Sigmoid colon (tissue), 4 donors: Measurements from ENCODE around the gene PIK3C2G.

Experiments used
- EP300 ChIP-seq, 4 donors: sonication (generic); formaldehyde crosslinking; IDR thresholded peaks; one replicate each; pipeline ENCODE4 v1.6.1; 2017; ENCODE audit warnings: antibody characterized with exemption in 4 of 4
- POLR2A ChIP-seq, 2 donors: fragments of 450-650 bp; IDR thresholded peaks; one replicate each; pipeline ENCODE4 v1.6.1; 2016; ENCODE audit warnings: antibody characterized with exemption in 2 of 2, mild to moderate bottlenecking in 2 of 2, moderate library complexity in 2 of 2
- POLR2AphosphoS5 ChIP-seq, 4 donors: sonication (generic); formaldehyde crosslinking; IDR thresholded peaks; one replicate each; pipeline ENCODE4 v1.6.1; 2017; ENCODE audit warnings: antibody characterized with exemption in 4 of 4
- TF ChIP-seq, protein P1 (sequence below), 4 experiments: fragments of 450-650 bp in 3 of 4; fragments of 200-600 bp in 1 of 4; IDR thresholded peaks; one replicate each; pipeline ENCODE4 v1.5.1; 2016 to 2019; ENCODE audit warnings: antibody characterized with exemption in 4 of 4, mild to moderate bottlenecking in 3 of 4, moderate library complexity in 2 of 4

DNA sequence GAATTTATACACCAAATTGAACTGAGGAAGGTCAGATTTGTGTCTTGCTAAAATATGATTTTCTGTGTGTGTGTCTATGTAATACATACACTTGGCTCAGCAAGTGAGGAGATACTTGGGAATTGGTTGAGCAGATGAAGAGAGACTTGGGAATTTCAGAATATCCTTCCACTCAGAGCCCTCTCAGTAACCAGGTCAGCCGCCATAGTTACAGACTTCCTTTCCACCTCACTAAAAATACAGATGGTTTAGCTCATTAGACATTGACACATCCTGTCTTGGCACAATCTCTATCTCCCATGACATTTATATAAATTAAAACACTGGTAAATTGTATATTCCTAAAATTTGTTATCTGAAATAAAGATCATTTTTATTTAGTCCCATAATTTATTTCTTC lies 15.9 kb downstream of the PIK3C2G start:
- TF ChIP-seq, protein P1, sequence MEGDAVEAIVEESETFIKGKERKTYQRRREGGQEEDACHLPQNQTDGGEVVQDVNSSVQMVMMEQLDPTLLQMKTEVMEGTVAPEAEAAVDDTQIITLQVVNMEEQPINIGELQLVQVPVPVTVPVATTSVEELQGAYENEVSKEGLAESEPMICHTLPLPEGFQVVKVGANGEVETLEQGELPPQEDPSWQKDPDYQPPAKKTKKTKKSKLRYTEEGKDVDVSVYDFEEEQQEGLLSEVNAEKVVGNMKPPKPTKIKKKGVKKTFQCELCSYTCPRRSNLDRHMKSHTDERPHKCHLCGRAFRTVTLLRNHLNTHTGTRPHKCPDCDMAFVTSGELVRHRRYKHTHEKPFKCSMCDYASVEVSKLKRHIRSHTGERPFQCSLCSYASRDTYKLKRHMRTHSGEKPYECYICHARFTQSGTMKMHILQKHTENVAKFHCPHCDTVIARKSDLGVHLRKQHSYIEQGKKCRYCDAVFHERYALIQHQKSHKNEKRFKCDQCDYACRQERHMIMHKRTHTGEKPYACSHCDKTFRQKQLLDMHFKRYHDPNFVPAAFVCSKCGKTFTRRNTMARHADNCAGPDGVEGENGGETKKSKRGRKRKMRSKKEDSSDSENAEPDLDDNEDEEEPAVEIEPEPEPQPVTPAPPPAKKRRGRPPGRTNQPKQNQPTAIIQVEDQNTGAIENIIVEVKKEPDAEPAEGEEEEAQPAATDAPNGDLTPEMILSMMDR (IDR thresholded peaks at IDR 0.05): no peak
- TF ChIP-seq POLR2A (IDR thresholded peaks at IDR 0.05): no peak
- TF ChIP-seq POLR2AphosphoS5 (IDR thresholded peaks at IDR 0.05): no peak
- TF ChIP-seq EP300 (IDR thresholded peaks at IDR 0.05): no peak
